Trophoblast cell (in vitro differentiated cells and primary cell): ENCODE data around the gene PDE4D.

Experiments
- DNase-seq, 2 donors: peaks; one replicate each; pipeline ENCODE4 v3.0.0-alpha.2; 2016
- H2AFZ ChIP-seq: 2 replicates; pipeline ENCODE4 v1.6.1; 2013; ENCODE audit warnings: low read length, moderate library complexity, mild to moderate bottlenecking; ENCODE audit not compliant: insufficient read depth, poor library complexity
- H2AK5ac ChIP-seq: 2 replicates; pipeline ENCODE4 v1.6.1; 2013; ENCODE audit warnings: mild to moderate bottlenecking, low read length
- H2BK120ac ChIP-seq: 2 replicates; pipeline ENCODE4 v1.6.1; 2013; ENCODE audit warnings: low read length, mild to moderate bottlenecking, moderate library complexity; ENCODE audit not compliant: insufficient read depth, poor library complexity
- H2BK12ac ChIP-seq: 2 replicates; pipeline ENCODE4 v1.6.1; 2013; ENCODE audit warnings: mild to moderate bottlenecking, low read length, moderate library complexity
- H2BK5ac ChIP-seq: 2 replicates; pipeline ENCODE4 v1.6.1; 2013; ENCODE audit warnings: low read length, low read depth, moderate library complexity, mild to moderate bottlenecking; ENCODE audit not compliant: poor library complexity
- H3K14ac ChIP-seq: 2 replicates; pipeline ENCODE4 v1.6.1; 2013; ENCODE audit warnings: mild to moderate bottlenecking, low read length
- H3K18ac ChIP-seq: 2 replicates; pipeline ENCODE4 v1.6.1; 2013; ENCODE audit warnings: mild to moderate bottlenecking, low read length
- H3K23ac ChIP-seq: 2 replicates; pipeline ENCODE4 v1.6.1; 2013; ENCODE audit warnings: low read length
- H3K27ac ChIP-seq: 2 replicates; pipeline ENCODE4 v1.5.1; 2013; ENCODE audit warnings: low read depth, mild to moderate bottlenecking, inconsistent platforms, low read length, moderate library complexity
- H3K27me3 ChIP-seq: 2 replicates; pipeline ENCODE4 v1.6.1; 2013; ENCODE audit warnings: inconsistent platforms, mild to moderate bottlenecking, low read length, moderate library complexity; ENCODE audit not compliant: insufficient read depth
- H3K36me3 ChIP-seq, 2 experiments: 1 replicate in 1 of 2; 2 replicates in 1 of 2; pipeline ENCODE4 v1.6.1; 2013; ENCODE audit warnings: low read length in 2 of 2, mild to moderate bottlenecking in 2 of 2, moderate library complexity in 1 of 2; ENCODE audit not compliant: insufficient read depth in 2 of 2, control insufficient read depth in 1 of 2
- H3K4ac ChIP-seq: 2 replicates; pipeline ENCODE4 v1.6.1; 2013; ENCODE audit warnings: low read depth, mild to moderate bottlenecking, low read length, moderate library complexity
- H3K4me1 ChIP-seq, 2 experiments: 1 replicate in 1 of 2; 2 replicates in 1 of 2; pipeline ENCODE4 v1.6.1; 2013; ENCODE audit warnings: low read length in 2 of 2, mild to moderate bottlenecking in 2 of 2, moderate library complexity in 1 of 2; ENCODE audit not compliant: insufficient read depth in 2 of 2, control insufficient read depth in 1 of 2
- H3K4me2 ChIP-seq: 2 replicates; pipeline ENCODE4 v1.6.1; 2013; ENCODE audit warnings: inconsistent platforms, mild to moderate bottlenecking, low read length, moderate library complexity
- H3K4me3 ChIP-seq: 2 replicates; pipeline ENCODE4 v1.5.1; 2013; ENCODE audit warnings: mild to moderate bottlenecking, low read depth, low read length, inconsistent platforms
- H3K79me1 ChIP-seq: one replicate; pipeline ENCODE4 v1.6.1; 2013; ENCODE audit warnings: low read length
- H3K79me2 ChIP-seq: 2 replicates; pipeline ENCODE4 v1.6.1; 2013; ENCODE audit warnings: low read length, mild to moderate bottlenecking; ENCODE audit not compliant: control insufficient read depth, insufficient read depth, poor library complexity
- H3K9ac ChIP-seq: 2 replicates; pipeline ENCODE4 v1.6.1; 2013; ENCODE audit warnings: mild to moderate bottlenecking, low read length
- H3K9me3 ChIP-seq: 2 replicates; pipeline ENCODE4 v1.6.1; 2013; ENCODE audit warnings: low read depth, mild to moderate bottlenecking, control low read depth, inconsistent platforms, low read length; ENCODE audit not compliant: insufficient read depth
- H4K12ac ChIP-seq: 2 replicates; pipeline ENCODE4 v1.6.1; 2013; ENCODE audit warnings: low read depth, mild to moderate bottlenecking, low read length, moderate library complexity
- H4K8ac ChIP-seq: 2 replicates; pipeline ENCODE4 v1.6.1; 2013; ENCODE audit warnings: low read depth, mild to moderate bottlenecking, low read length, moderate library complexity
- H4K91ac ChIP-seq: one replicate; pipeline ENCODE4 v1.6.1; 2013; ENCODE audit warnings: low read depth, mild to moderate bottlenecking, low read length, moderate library complexity
- WGBS: extraction: QIAGEN DNeasy Blood & Tissue Kit; methylation state at CpG from one replicate; pipeline ENCODE4 v1.1.7; 2013; ENCODE audit warnings: missing lambda C conversion rate; ENCODE audit not compliant: insufficient read length, insufficient coverage; ENCODE audit errors: extremely low coverage; 5-methylcytosine and 5-hydroxymethylcytosine counted together

Gene PDE4D

GRCh38 chr5:59500014-59500413 lies 393.5 kb downstream of the PDE4D start:
- Histone ChIP-seq H3K27ac (no peak overlapping the region), H3K4ac (no peak overlapping the region), H3K4me2 (no peak overlapping the region), H4K12ac (no peak overlapping the region), H2AFZ (no peak overlapping the region), H2BK120ac (no peak overlapping the region), H3K18ac (no peak overlapping the region), H3K27me3 (no peaks in the 10 kb centered on the region), H3K9me3 (no peaks in the 10 kb centered on the region), H3K23ac (no peak overlapping the region), H3K9ac (no peak overlapping the region), H2BK5ac (no peak overlapping the region), H3K79me2 (no peaks in the 10 kb centered on the region), H4K8ac (no peak overlapping the region), H3K14ac (no peak overlapping the region), H3K4me3 (no peak overlapping the region), H3K36me3 (no peaks in the 10 kb centered on the region), H2BK12ac (no peak overlapping the region), H4K91ac (no peak overlapping the region), H3K79me1 (no peaks in the 10 kb centered on the region), H3K4me1 (no peaks in the 10 kb centered on the region), H2AK5ac (no peak overlapping the region)
- no CpG with 5 or more reads among the region's 1 CpG for WGBS
- no peak for DNase-seq

GRCh38 chr5:59497207-59497606 lies 396.3 kb downstream of the PDE4D start:
- Histone ChIP-seq H4K91ac (no peak overlapping the region), H4K12ac (no peak overlapping the region), H3K79me1 (no peaks in the 10 kb centered on the region), H3K18ac (no peak overlapping the region), H2BK120ac (no peak overlapping the region), H3K4me1 (no peaks in the 10 kb centered on the region), H3K9ac (no peak overlapping the region), H2BK12ac (no peak overlapping the region), H4K8ac (no peak overlapping the region), H3K4me2 (no peak overlapping the region), H3K27me3 (no peaks in the 10 kb centered on the region), H3K79me2 (no peaks in the 10 kb centered on the region), H3K4ac (no peak overlapping the region), H3K27ac (no peak overlapping the region), H3K23ac (no peak overlapping the region), H3K14ac (no peak overlapping the region), H2AK5ac (no peak overlapping the region), H3K9me3 (no peaks in the 10 kb centered on the region), H3K36me3 (no peaks in the 10 kb centered on the region), H3K4me3 (no peak overlapping the region), H2BK5ac (no peak overlapping the region), H2AFZ (no peak overlapping the region)
- no peak for DNase-seq
- no CpG with 5 or more reads among the region's 1 CpG for WGBS

- Histone ChIP-seq H3K4ac (no peak overlapping the region), H4K91ac (no peak overlapping the region)
- DNase-seq: peak; percentile 32 to 73
These were observed 396.9 kb downstream of the PDE4D start for GRCh38 chr5:59496524-59497134.

GRCh38 chr5:59491945-59492344 lies 401.6 kb downstream of the PDE4D start:
- Histone ChIP-seq H3K4me1 (peaks cover 0 to 4% of the 10 kb centered on the region in 2 experiments), H4K12ac (no peak overlapping the region), H4K91ac (no peak overlapping the region), H2BK12ac (no peak overlapping the region), H3K79me2 (no peaks in the 10 kb centered on the region), H3K36me3 (no peaks in the 10 kb centered on the region), H3K79me1 (peaks cover 2% of the 10 kb centered on the region), H2AFZ (no peak overlapping the region), H3K4me2 (no peak overlapping the region), H2BK120ac (no peak overlapping the region), H4K8ac (no peak overlapping the region), H3K14ac (no peak overlapping the region), H3K27me3 (no peaks in the 10 kb centered on the region), H2AK5ac (no peak overlapping the region), H3K23ac (no peak overlapping the region), H3K4me3 (no peak overlapping the region), H3K27ac (no peak overlapping the region), H3K9ac (no peak overlapping the region), H2BK5ac (no peak overlapping the region), H3K18ac (no peak overlapping the region), H3K4ac (no peak overlapping the region), H3K9me3 (no peaks in the 10 kb centered on the region)
- DNase-seq: no peak
- WGBS: no CpG with 5 or more reads among the region's 1 CpG

More at GRCh38 chr5:59496524-59497134, 396.9 kb downstream of the PDE4D start:
- no peak overlapping the region for H3K23ac ChIP-seq
- no peak overlapping the region for H3K9ac ChIP-seq
- H2AK5ac ChIP-seq: no peak overlapping the region
- no peaks in the 10 kb centered on the region for H3K79me1 ChIP-seq
- no peaks in the 10 kb centered on the region for H3K27me3 ChIP-seq
- no peak overlapping the region for H3K14ac ChIP-seq
- no peak overlapping the region for H3K18ac ChIP-seq
- no peaks in the 10 kb centered on the region for H3K79me2 ChIP-seq
- H3K9me3 ChIP-seq: no peaks in the 10 kb centered on the region
- peak overlapping the region; percentile 8 for H2AFZ ChIP-seq
- H3K27ac ChIP-seq: no peak overlapping the region
- H3K36me3 ChIP-seq: no peaks in the 10 kb centered on the region
- H2BK12ac ChIP-seq: no peak overlapping the region
- H3K4me3 ChIP-seq: no peak overlapping the region
- H4K8ac ChIP-seq: no peak overlapping the region
- H2BK120ac ChIP-seq: no peak overlapping the region
- no peaks in the 10 kb centered on the region for H3K4me1 ChIP-seq
- H4K12ac ChIP-seq: no peak overlapping the region
- H3K4me2 ChIP-seq: no peak overlapping the region
- no CpG with 5 or more reads among the region's 17 CpGs for WGBS
- H2BK5ac ChIP-seq: no peak overlapping the region
